ENCODE measurements around the gene LTB4R2.

Gene LTB4R2

DNA sequence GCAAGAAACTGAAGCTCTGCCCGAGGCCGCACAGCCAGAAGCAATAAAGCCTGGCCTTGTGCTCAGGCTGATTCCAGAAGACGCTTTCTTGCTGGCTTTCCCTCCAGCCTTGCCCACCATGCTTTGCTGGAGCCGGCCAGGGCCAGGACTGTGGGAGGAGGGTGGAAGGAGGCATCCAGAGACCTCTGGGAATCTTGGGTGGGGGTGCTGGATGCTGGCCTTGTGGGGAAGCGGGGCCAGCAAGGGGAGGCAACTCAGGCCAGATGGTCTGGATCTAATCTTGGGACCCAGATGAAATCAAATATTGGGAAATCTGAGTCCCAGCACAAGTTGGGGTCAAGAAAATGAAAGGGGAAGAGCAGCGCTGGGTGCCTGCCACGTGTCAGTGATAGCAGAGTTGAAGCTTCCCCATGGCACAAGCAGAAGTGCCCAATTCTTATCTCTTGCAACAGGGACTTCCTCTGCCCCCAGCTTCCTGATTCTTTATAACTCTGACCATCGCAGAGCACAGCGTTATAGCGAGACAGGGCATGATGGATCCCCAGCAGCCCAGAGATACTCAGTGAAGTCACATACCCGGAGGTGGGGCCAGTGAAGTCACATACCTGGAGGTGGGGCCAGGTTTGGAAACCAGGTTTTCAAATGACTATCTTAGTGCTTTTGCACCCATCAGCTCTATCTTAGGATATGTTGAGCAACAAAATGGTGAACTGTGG lies 32.2 kb upstream of the LTB4R2 start:
- TF ChIP-seq, protein P1, sequence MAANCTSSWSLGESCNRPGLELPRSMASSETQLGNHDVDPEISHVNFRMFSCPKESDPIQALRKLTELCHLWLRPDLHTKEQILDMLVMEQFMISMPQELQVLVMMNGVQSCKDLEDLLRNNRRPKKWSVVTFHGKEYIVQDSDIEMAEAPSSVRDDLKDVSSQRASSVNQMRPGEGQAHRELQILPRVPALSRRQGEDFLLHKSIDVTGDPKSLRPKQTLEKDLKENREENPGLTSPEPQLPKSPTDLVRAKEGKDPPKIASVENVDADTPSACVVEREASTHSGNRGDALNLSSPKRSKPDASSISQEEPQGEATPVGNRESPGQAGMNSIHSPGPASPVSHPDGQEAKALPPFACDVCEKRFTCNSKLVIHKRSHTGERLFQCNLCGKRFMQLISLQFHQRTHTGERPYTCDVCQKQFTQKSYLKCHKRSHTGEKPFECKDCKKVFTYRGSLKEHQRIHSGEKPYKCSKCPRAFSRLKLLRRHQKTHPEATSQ (tag by site-specific recombination; IDR thresholded peaks at IDR 0.05) = no peak
- no peak for TF ChIP-seq ZNF473 (tag by site-specific recombination; IDR thresholded peaks at IDR 0.05)
- TF ChIP-seq, protein P2, sequence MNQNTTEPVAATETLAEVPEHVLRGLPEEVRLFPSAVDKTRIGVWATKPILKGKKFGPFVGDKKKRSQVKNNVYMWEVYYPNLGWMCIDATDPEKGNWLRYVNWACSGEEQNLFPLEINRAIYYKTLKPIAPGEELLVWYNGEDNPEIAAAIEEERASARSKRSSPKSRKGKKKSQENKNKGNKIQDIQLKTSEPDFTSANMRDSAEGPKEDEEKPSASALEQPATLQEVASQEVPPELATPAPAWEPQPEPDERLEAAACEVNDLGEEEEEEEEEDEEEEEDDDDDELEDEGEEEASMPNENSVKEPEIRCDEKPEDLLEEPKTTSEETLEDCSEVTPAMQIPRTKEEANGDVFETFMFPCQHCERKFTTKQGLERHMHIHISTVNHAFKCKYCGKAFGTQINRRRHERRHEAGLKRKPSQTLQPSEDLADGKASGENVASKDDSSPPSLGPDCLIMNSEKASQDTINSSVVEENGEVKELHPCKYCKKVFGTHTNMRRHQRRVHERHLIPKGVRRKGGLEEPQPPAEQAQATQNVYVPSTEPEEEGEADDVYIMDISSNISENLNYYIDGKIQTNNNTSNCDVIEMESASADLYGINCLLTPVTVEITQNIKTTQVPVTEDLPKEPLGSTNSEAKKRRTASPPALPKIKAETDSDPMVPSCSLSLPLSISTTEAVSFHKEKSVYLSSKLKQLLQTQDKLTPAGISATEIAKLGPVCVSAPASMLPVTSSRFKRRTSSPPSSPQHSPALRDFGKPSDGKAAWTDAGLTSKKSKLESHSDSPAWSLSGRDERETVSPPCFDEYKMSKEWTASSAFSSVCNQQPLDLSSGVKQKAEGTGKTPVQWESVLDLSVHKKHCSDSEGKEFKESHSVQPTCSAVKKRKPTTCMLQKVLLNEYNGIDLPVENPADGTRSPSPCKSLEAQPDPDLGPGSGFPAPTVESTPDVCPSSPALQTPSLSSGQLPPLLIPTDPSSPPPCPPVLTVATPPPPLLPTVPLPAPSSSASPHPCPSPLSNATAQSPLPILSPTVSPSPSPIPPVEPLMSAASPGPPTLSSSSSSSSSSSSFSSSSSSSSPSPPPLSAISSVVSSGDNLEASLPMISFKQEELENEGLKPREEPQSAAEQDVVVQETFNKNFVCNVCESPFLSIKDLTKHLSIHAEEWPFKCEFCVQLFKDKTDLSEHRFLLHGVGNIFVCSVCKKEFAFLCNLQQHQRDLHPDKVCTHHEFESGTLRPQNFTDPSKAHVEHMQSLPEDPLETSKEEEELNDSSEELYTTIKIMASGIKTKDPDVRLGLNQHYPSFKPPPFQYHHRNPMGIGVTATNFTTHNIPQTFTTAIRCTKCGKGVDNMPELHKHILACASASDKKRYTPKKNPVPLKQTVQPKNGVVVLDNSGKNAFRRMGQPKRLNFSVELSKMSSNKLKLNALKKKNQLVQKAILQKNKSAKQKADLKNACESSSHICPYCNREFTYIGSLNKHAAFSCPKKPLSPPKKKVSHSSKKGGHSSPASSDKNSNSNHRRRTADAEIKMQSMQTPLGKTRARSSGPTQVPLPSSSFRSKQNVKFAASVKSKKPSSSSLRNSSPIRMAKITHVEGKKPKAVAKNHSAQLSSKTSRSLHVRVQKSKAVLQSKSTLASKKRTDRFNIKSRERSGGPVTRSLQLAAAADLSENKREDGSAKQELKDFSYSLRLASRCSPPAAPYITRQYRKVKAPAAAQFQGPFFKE (tag by site-specific recombination; IDR thresholded peaks at IDR 0.05; ENCODE audit: borderline replicate concordance) = no peak
- no peak for TF ChIP-seq ZBTB44 (tag by site-specific recombination; IDR thresholded peaks at IDR 0.05)
- TF ChIP-seq, protein P3, sequence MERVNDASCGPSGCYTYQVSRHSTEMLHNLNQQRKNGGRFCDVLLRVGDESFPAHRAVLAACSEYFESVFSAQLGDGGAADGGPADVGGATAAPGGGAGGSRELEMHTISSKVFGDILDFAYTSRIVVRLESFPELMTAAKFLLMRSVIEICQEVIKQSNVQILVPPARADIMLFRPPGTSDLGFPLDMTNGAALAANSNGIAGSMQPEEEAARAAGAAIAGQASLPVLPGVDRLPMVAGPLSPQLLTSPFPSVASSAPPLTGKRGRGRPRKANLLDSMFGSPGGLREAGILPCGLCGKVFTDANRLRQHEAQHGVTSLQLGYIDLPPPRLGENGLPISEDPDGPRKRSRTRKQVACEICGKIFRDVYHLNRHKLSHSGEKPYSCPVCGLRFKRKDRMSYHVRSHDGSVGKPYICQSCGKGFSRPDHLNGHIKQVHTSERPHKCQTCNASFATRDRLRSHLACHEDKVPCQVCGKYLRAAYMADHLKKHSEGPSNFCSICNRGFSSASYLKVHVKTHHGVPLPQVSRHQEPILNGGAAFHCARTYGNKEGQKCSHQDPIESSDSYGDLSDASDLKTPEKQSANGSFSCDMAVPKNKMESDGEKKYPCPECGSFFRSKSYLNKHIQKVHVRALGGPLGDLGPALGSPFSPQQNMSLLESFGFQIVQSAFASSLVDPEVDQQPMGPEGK (tag by site-specific recombination; IDR thresholded peaks at IDR 0.05) = no peak
- TF ChIP-seq ZSCAN18 (tag by site-specific recombination; IDR thresholded peaks at IDR 0.05) = no peak
- no peak for TF ChIP-seq FEZF1 (tag by site-specific recombination; IDR thresholded peaks at IDR 0.05)
- TF ChIP-seq ZNF157 (tag by site-specific recombination; IDR thresholded peaks at IDR 0.05) = no peak
- TF ChIP-seq ZNF341 (tag by site-specific recombination; IDR thresholded peaks at IDR 0.05; ENCODE audit: low read depth) = no peak
- no peak for TF ChIP-seq KLF9 (tag by site-specific recombination; IDR thresholded peaks at IDR 0.05; ENCODE audit: low read depth)
- no peak for TF ChIP-seq TRIM28 (IDR thresholded peaks at IDR 0.05; ENCODE audit: borderline replicate concordance, low read length)
- no peak for TF ChIP-seq ZNF792 (tag by site-specific recombination; IDR thresholded peaks at IDR 0.05)
- TF ChIP-seq ZNF521 (tag by site-specific recombination; IDR thresholded peaks at IDR 0.05) = no peak
- TF ChIP-seq ZBTB21 (tag by site-specific recombination; IDR thresholded peaks at IDR 0.05) = no peak
- TF ChIP-seq RBAK (tag by site-specific recombination; IDR thresholded peaks at IDR 0.05) = no peak
- Histone ChIP-seq H3K4me3 (ENCODE audit: low read depth, low read length) (no peak overlapping the region), H3K9me3 (ENCODE audit: control insufficient read depth, insufficient read depth, low read depth, low read length) (no peaks in the 10 kb centered on the region), H3K27ac (ENCODE audit: extremely low read depth, low read depth, low read length) (no peak overlapping the region), H3K36me3 (ENCODE audit: control insufficient read depth in 2 of 2, insufficient read depth in 1 of 2, low read length in 2 of 2) (no peaks in the 10 kb centered on the region), H3K4me1 (ENCODE audit: control insufficient read depth, insufficient read depth, low read length) (no peaks in the 10 kb centered on the region)
- ChIA-PET CTCF (interaction anchor here (0.6 to 1.3 kb wide), 4 partner anchors 35 to 219 kb away, joined by 4 to 6 read pairs (median 5); partner anchors contain the start of gene TINF2), POLR2A (interaction anchor here (0.5 kb wide), 1 partner anchor 107 kb away, joined by 3 read pairs; no protein-coding TSS in a partner anchor)
